Astrocyte (in vitro differentiated cells and primary cell): ENCODE results near the gene SFMBT2. TPM values are rescaled to one million over a fixed set of nuclear protein-coding genes. Genes with fewer than 3 reads are reported as not detected.
A peak's percentile ranks its signal among the peaks of the same experiment; 100 is the strongest.

Experiments
- DNase-seq: peaks from one replicate; pipeline ENCODE4 v3.0.0-alpha.2; 2010; ENCODE audit warnings: low read depth
- FAIRE-seq: peaks from 2 replicates; lab custom pipeline; 2011; peaks lifted over from hg19 to GRCh38; lab: Jason Lieb, UNC
- H2AFZ ChIP-seq: 2 replicates; pipeline ENCODE4 v1.6.0; 2012; ENCODE audit warnings: low read depth, low read length, inconsistent platforms
- H3K27ac ChIP-seq: 2 replicates; pipeline ENCODE4 v1.5.1; 2011; ENCODE audit warnings: low read depth, low read length, inconsistent platforms
- H3K27me3 ChIP-seq: 2 replicates; pipeline ENCODE4 v1.6.0; 2011; ENCODE audit warnings: low read length, inconsistent platforms; ENCODE audit not compliant: insufficient read depth
- H3K36me3 ChIP-seq: 2 replicates; pipeline ENCODE4 v1.5.1; 2011; ENCODE audit warnings: low read length, inconsistent platforms; ENCODE audit not compliant: insufficient read depth
- H3K4me1 ChIP-seq: 2 replicates; pipeline ENCODE4 v1.5.1; 2011; ENCODE audit warnings: low read length, inconsistent platforms; ENCODE audit not compliant: insufficient read depth
- H3K4me2 ChIP-seq: 2 replicates; pipeline ENCODE4 v1.6.0; 2012; ENCODE audit warnings: low read length, inconsistent platforms
- H3K4me3 ChIP-seq: 2 replicates; pipeline ENCODE4 v1.5.1; 2011; ENCODE audit warnings: low read depth, mild to moderate bottlenecking, low read length, inconsistent platforms; ENCODE audit not compliant: insufficient read depth
- H3K79me2 ChIP-seq: 2 replicates; pipeline ENCODE4 v1.6.0; 2012; ENCODE audit warnings: mild to moderate bottlenecking, low read length, inconsistent platforms; ENCODE audit not compliant: insufficient read depth
- H3K9ac ChIP-seq: 2 replicates; pipeline ENCODE4 v1.6.0; 2012; ENCODE audit warnings: mild to moderate bottlenecking, low read length, inconsistent platforms
- H3K9me3 ChIP-seq: 2 replicates; pipeline ENCODE4 v1.5.1; 2012; ENCODE audit warnings: low read depth, mild to moderate bottlenecking, low read length, inconsistent platforms; ENCODE audit not compliant: insufficient read depth
- H4K20me1 ChIP-seq: 2 replicates; pipeline ENCODE4 v1.6.0; 2012; ENCODE audit warnings: low read length, inconsistent platforms; ENCODE audit not compliant: insufficient read depth
- H3K27ac Mint-ChIP-seq: one replicate; pipeline ENCODE4 v1.8.0; 2021; ENCODE audit warnings: mild to moderate bottlenecking, mixed read lengths; ENCODE audit not compliant: unreplicated experiment
- H3K27me3 Mint-ChIP-seq: one replicate; pipeline ENCODE4 v1.8.0; 2021; ENCODE audit warnings: low read depth, mixed read lengths; ENCODE audit not compliant: unreplicated experiment
- H3K36me3 Mint-ChIP-seq: one replicate; pipeline ENCODE4 v1.8.0; 2021; ENCODE audit warnings: low read depth, mixed read lengths; ENCODE audit not compliant: unreplicated experiment
- H3K4me1 Mint-ChIP-seq: one replicate; pipeline ENCODE4 v1.8.0; 2021; ENCODE audit warnings: low read depth, mixed read lengths; ENCODE audit not compliant: unreplicated experiment
- H3K4me3 Mint-ChIP-seq: one replicate; pipeline ENCODE4 v1.8.0; 2021; ENCODE audit warnings: mild to moderate bottlenecking, moderate library complexity, mixed read lengths; ENCODE audit not compliant: unreplicated experiment
- H3K9me3 Mint-ChIP-seq: one replicate; pipeline ENCODE4 v1.8.0; 2021; ENCODE audit warnings: mild to moderate bottlenecking, mixed read lengths; ENCODE audit not compliant: unreplicated experiment
- EZH2 ChIP-seq: IDR thresholded peaks from 2 replicates; pipeline ENCODE4 v1.6.1; 2012; ENCODE audit warnings: mild to moderate bottlenecking, low read length, inconsistent platforms; ENCODE audit not compliant: insufficient read depth
- total RNA-seq: library from RNA; stranded (reverse); gene quantifications from 2 replicates; pipeline ENCODE4 v1.2.1, GENCODE V29; 2021
- TF ChIP-seq, protein P1 (sequence below): IDR thresholded peaks from 2 replicates; pipeline ENCODE4 v1.5.1; 2011; ENCODE audit warnings: low read depth, mild to moderate bottlenecking, inconsistent platforms, low read length, moderate library complexity; ENCODE audit not compliant: insufficient read depth

Gene SFMBT2
- total RNA-seq, 1 donor from 2014 or later = 3.9 TPM

GRCh38 chr10:7434378-7434777 lies 23.5 kb upstream of the SFMBT2 start:
- no peaks in the 10 kb centered on the region for H3K4me1 ChIP-seq
- TF ChIP-seq, protein P1, sequence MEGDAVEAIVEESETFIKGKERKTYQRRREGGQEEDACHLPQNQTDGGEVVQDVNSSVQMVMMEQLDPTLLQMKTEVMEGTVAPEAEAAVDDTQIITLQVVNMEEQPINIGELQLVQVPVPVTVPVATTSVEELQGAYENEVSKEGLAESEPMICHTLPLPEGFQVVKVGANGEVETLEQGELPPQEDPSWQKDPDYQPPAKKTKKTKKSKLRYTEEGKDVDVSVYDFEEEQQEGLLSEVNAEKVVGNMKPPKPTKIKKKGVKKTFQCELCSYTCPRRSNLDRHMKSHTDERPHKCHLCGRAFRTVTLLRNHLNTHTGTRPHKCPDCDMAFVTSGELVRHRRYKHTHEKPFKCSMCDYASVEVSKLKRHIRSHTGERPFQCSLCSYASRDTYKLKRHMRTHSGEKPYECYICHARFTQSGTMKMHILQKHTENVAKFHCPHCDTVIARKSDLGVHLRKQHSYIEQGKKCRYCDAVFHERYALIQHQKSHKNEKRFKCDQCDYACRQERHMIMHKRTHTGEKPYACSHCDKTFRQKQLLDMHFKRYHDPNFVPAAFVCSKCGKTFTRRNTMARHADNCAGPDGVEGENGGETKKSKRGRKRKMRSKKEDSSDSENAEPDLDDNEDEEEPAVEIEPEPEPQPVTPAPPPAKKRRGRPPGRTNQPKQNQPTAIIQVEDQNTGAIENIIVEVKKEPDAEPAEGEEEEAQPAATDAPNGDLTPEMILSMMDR = no peak
- no peak for TF ChIP-seq EZH2
- H3K9ac ChIP-seq = no peak overlapping the region
- Mint-ChIP-seq H3K4me3 (no peak overlapping the region), H3K9me3 (no peaks in the 10 kb centered on the region), H3K4me1 (peaks cover 5% of the 10 kb centered on the region), H3K27me3 (no peaks in the 10 kb centered on the region), H3K36me3 (no peaks in the 10 kb centered on the region), H3K27ac (no peak overlapping the region)
- peaks cover 5% of the 10 kb centered on the region for H3K27me3 ChIP-seq
- DNase-seq (no peak), FAIRE-seq (no peak)
- no peak overlapping the region for H2AFZ ChIP-seq
- H3K9me3 ChIP-seq = no peaks in the 10 kb centered on the region
- no peak overlapping the region for H3K4me2 ChIP-seq
- H3K79me2 ChIP-seq = no peaks in the 10 kb centered on the region
- H3K4me3 ChIP-seq = no peak overlapping the region
- H3K36me3 ChIP-seq = no peaks in the 10 kb centered on the region
- H3K27ac ChIP-seq = no peak overlapping the region
- H4K20me1 ChIP-seq = no peaks in the 10 kb centered on the region

GRCh38 chr10:7433861-7434260 lies 23.0 kb upstream of the SFMBT2 start:
- Histone ChIP-seq H3K36me3 (no peaks in the 10 kb centered on the region), H3K9me3 (no peaks in the 10 kb centered on the region), H3K27ac (no peak overlapping the region), H2AFZ (peak overlapping the region; percentile 1), H3K4me2 (peak overlapping the region; percentile 57), H3K27me3 (peaks cover 5% of the 10 kb centered on the region), H3K79me2 (no peaks in the 10 kb centered on the region), H3K4me3 (peak overlapping the region; percentile 25), H4K20me1 (no peaks in the 10 kb centered on the region), H3K9ac (no peak overlapping the region), H3K4me1 (no peaks in the 10 kb centered on the region)
- Mint-ChIP-seq H3K9me3 (no peaks in the 10 kb centered on the region), H3K4me1 (peaks cover 5% of the 10 kb centered on the region), H3K27ac (no peak overlapping the region), H3K4me3 (no peak overlapping the region), H3K36me3 (no peaks in the 10 kb centered on the region), H3K27me3 (no peaks in the 10 kb centered on the region)
- TF ChIP-seq, protein P1 = no peak
- TF ChIP-seq EZH2 = no peak
- no peak for FAIRE-seq
- no peak for DNase-seq

- no peak overlapping the region for H3K9ac ChIP-seq
- FAIRE-seq (no peak), DNase-seq (no peak)
- Mint-ChIP-seq H3K27me3 (no peaks in the 10 kb centered on the region), H3K4me3 (no peak overlapping the region), H3K27ac (no peak overlapping the region), H3K9me3 (no peaks in the 10 kb centered on the region), H3K4me1 (peaks cover 5% of the 10 kb centered on the region), H3K36me3 (no peaks in the 10 kb centered on the region)
- H3K4me3 ChIP-seq = peak overlapping the region; percentile 25
- H3K27ac ChIP-seq = no peak overlapping the region
- H3K9me3 ChIP-seq = no peaks in the 10 kb centered on the region
- H3K27me3 ChIP-seq = peaks cover 5% of the 10 kb centered on the region
- no peak for TF ChIP-seq EZH2
- TF ChIP-seq, protein P1 = no peak
- no peaks in the 10 kb centered on the region for H3K36me3 ChIP-seq
- H4K20me1 ChIP-seq = no peaks in the 10 kb centered on the region
- H3K4me1 ChIP-seq = no peaks in the 10 kb centered on the region
- H2AFZ ChIP-seq = peak overlapping the region; percentile 1
- H3K79me2 ChIP-seq = no peaks in the 10 kb centered on the region
- peak overlapping the region; percentile 57 for H3K4me2 ChIP-seq
Measured at GRCh38 chr10:7432884-7433726, 22.3 kb upstream of the SFMBT2 start.
